HG02943 (cell line): ENCODE data around the gene KRTAP19-7.

Source experiments
- ATAC-seq: cut with Tn5 transposase; IDR thresholded peaks from one replicate; pipeline ENCODE4 v1.9.1; 2021; ENCODE audit warnings: mild to moderate bottlenecking, low read depth, moderate library complexity; ENCODE audit not compliant: unreplicated experiment

KRTAP19-7 gene, protein sequence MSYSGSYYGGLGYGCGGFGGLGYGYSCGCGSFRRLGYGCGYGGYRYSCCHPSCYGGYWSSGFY

GRCh38 chr21:30561264-30561895 is at the start of gene KRTAP19-7:
KRTAP19-7 (minus strand) TSS chr21:30561314; CDS start chr21:30561289, 25 bp downstream.
- no peak for ATAC-seq

- ATAC-seq: no peak
Observed at GRCh38 chr21:30605968-30606367, 44.9 kb upstream of the KRTAP19-7 start.

DNA sequence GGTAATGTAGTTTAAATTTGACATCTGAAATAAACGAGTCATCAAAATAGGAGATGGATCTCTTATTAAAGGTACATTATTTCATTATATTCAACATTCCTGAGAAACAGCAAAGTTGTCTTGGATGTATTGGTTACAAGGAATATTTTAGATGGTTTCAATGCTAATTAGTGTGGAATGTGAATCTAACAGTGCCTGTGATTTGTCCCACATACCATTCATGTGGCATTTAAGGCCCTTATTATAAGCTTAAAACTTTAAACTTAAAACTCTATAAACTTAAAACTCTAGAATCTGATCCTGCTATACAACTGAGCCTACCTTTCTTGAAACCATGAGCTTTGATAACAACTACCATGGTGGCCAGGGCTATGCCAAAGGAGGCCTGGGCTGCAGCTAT is 39.7 kb upstream of the KRTAP19-7 start, which contains the start of gene KRTAP22-1:
KRTAP22-1 (plus strand) TSS at position 301 of the 400 bp plus-strand sequence.
- ATAC-seq: no peak

DNA sequence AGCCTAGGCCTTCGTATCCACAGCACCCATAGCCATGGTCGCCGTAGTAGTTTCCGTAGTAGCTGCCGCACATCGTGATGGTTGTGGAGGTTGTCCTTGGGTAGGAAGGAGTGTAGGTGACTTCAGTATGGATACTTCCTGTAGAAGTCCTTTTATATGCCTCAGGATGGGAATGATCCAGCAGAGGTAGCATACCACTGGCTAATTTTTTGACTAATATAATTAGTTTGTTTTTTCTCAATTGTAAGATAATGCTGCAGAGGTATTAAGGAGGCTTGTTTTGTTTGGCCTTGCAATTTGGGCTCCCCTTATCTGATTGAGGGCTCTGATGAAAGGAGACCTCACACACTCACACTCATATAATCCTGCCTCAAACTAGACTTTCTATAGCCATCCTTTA is 37.7 kb upstream of the KRTAP19-7 start, which contains the start of gene KRTAP6-2:
KRTAP6-2 (minus strand) TSS at position 101 of the 400 bp plus-strand sequence; CDS start at position 73, 28 bp downstream.
- ATAC-seq: no peak

GRCh38 chr21:30592140-30592539 is 31.0 kb upstream of the KRTAP19-7 start, which contains the start of gene KRTAP6-3:
KRTAP6-3 (plus strand) TSS chr21:30592440; CDS start chr21:30592446, 6 bp downstream.
- ATAC-seq: no peak

- no peak for ATAC-seq
Observed at GRCh38 chr21:30590297-30590696, 29.2 kb upstream of the KRTAP19-7 start, which contains the start of gene KRTAP22-2. KRTAP22-2 (minus strand) TSS chr21:30590397.

DNA sequence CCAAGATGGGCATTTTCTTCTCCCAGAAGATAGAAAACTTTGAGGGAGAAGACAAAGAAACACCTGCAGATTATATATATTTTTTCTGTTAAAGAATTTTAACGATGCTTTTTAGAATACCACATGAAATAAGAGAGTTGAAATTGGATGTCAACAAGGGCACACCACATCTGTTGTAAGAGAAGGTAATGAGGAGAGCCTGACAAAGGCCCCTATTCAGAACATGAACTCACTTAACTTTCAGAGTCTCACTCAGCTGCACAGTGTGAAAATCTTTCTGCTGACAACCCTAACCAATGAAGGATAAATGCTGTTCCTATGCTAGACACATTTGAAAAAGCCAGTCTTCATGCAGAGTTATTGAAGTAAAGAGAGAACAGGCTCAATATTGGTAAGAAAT is 21.8 kb upstream of the KRTAP19-7 start:
- ATAC-seq: no peak

DNA sequence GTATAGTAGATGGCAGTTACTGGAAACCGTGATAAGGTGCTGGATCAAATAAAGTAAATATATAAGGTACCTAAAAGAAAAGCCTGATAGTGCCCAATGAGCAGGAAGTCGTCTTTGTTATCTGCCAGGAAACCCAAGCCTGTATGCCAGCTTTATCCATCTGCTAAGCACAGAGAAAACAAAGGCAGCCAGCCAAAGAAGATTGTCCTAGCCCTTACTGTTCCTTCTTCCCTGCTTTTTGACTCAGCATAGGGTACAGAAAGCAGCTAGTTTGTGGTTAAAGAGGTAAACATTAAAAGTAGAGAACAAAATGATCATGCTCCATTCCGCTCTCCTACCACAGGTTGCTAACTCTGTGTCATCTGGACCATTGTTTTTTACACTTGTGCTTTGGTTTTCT is 19.0 kb upstream of the KRTAP19-7 start:
- no peak for ATAC-seq

- ATAC-seq: no peak
Observed at GRCh38 chr21:30579346-30579745, 18.2 kb upstream of the KRTAP19-7 start.

GRCh38 chr21:30577766-30578165 is 16.7 kb upstream of the KRTAP19-7 start:
- no peak for ATAC-seq

- no peak for ATAC-seq
Observed at GRCh38 chr21:30567617-30568016, 6.5 kb upstream of the KRTAP19-7 start.

GRCh38 chr21:30563630-30564029 is 2.5 kb upstream of the KRTAP19-7 start:
- ATAC-seq: no peak

- ATAC-seq: no peak
Observed at GRCh38 chr21:30563072-30563471, 2.0 kb upstream of the KRTAP19-7 start.

- no peak for ATAC-seq
Observed at GRCh38 chr21:30561957-30562356, 843 bp upstream of the KRTAP19-7 start.

GRCh38 chr21:30555095-30555494 is 6.0 kb downstream of the KRTAP19-7 start:
- no peak for ATAC-seq

DNA sequence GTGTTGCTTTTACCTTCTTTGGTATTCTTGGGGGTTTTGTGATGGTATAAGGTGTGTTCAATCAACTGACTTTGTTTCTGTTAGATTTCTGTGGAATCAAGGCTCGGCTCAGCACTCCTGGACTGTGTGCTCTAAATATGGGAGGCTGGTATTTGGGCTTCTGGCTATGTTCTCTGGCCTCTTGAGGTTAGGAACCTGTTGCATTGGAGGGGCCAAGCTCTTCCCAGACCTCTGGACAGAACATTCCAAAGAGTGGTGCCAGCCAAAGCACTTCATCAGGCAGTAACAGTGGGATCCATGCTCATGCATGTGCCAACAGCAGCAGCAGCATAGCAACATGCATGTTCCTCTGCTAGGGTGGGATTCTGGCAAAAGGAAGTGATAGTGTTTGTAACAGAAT is 8.3 kb downstream of the KRTAP19-7 start:
- ATAC-seq: no peak

GRCh38 chr21:30541764-30542163 is 19.4 kb downstream of the KRTAP19-7 start, which contains the start of gene KRTAP19-6:
KRTAP19-6 (minus strand) TSS chr21:30541864; CDS start chr21:30541833, 31 bp downstream.
- ATAC-seq: no peak

- ATAC-seq: no peak
Observed at GRCh38 chr21:30518876-30519275, 42.2 kb downstream of the KRTAP19-7 start.

DNA sequence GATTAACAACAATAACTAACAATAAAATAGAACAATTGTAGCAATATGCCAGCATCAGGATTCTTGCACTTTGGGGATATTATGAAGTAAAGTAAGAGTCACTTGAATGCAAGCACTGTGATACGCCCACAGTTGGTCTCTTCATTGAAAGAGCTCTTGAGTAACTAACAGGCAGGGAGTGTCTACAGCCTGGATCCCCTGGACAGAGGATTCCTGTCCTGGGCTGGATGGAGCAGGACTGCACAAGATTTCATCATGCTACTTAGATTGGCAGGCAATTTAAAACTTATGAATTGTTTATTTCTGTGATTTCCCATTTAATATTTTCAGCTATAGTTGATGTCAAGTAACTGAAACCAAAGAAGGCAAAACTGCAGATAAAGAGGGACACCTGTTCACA is 45.4 kb downstream of the KRTAP19-7 start:
- ATAC-seq: no peak
